Measurements from ENCODE around the gene TRIP6.

- no peak for TF ChIP-seq CTCF (IDR thresholded peaks at IDR 0.05)
- TF ChIP-seq POLR2A (IDR thresholded peaks at IDR 0.05), result no peak
These were observed 30.4 kb upstream of the TRIP6 start for GRCh38 chr7:100836812-100837098.
